Muscle of leg (tissue), 11 donors: ENCODE measurements around the gene KCNRG. TPM values are rescaled to one million over a fixed set of nuclear protein-coding genes. Genes with fewer than 3 reads are reported as not detected.

Experiments used
- DNase-seq: peaks from one replicate; pipeline ENCODE4 v3.0.0; 2013
- H3K27ac ChIP-seq: one replicate; pipeline ENCODE4 v1.5.1; 2013; ENCODE audit warnings: mild to moderate bottlenecking, low read length, control low read depth
- H3K27me3 ChIP-seq: one replicate; pipeline ENCODE4 v1.6.1; 2013; ENCODE audit warnings: low read length; ENCODE audit not compliant: control insufficient read depth, insufficient read depth
- H3K36me3 ChIP-seq: one replicate; pipeline ENCODE4 v1.6.1; 2013; ENCODE audit warnings: low read length; ENCODE audit not compliant: control insufficient read depth, insufficient read depth
- H3K4me1 ChIP-seq: one replicate; pipeline ENCODE4 v1.6.1; 2013; ENCODE audit warnings: low read length; ENCODE audit not compliant: control insufficient read depth, insufficient read depth
- H3K4me3 ChIP-seq: one replicate; pipeline ENCODE4 v1.5.1; 2013; ENCODE audit warnings: low read length, control low read depth
- H3K9me3 ChIP-seq: replicated peaks from 2 replicates; pipeline ENCODE4 v1.6.1; 2013; ENCODE audit warnings: low read depth, low read length; ENCODE audit not compliant: control insufficient read depth
- WGBS: methylation state at CpG from one replicate; pipeline ENCODE4 v1.1.5; 2013; ENCODE audit warnings: missing lambda C conversion rate; ENCODE audit not compliant: insufficient coverage; 5-methylcytosine and 5-hydroxymethylcytosine counted together
- polyA plus RNA-seq, 8 donors: library from polyadenylated mRNA; unstranded; fragments of 120-200 nt; gene quantifications; one replicate each; pipeline versions ENCODE4 v1.2.1 to v1.2.3, GENCODE V29; 2013; ENCODE audit warnings: inconsistent platforms in 1 of 8, low replicate concordance in 1 of 8; ENCODE audit not compliant: insufficient read length in 8 of 8, insufficient read depth in 1 of 8
- total RNA-seq: library from RNA; stranded (reverse); fragments of 120-200 nt; gene quantifications from one replicate; pipeline ENCODE4 v1.2.4, GENCODE V29; 2013

Gene KCNRG
- total and polyA plus RNA-seq, 9 donors = 0.38 to 2.1 (median 1.3) TPM

- Histone ChIP-seq H3K27me3 (no peaks in the 10 kb centered on the region), H3K9me3 (no peaks in the 10 kb centered on the region), H3K4me3 (no peak overlapping the region), H3K36me3 (peaks cover 7% of the 10 kb centered on the region), H3K27ac (no peak overlapping the region), H3K4me1 (peaks cover 9% of the 10 kb centered on the region)
- no peak for DNase-seq
Measured at GRCh38 chr13:49993111-49993510, 22.1 kb upstream of the KCNRG start.

GRCh38 chr13:49993666-49994065, 21.6 kb upstream of the KCNRG start:
- WGBS = no CpG with 5 or more reads among the region's 5 CpGs
- Histone ChIP-seq H3K4me1 (peaks cover 12% of the 10 kb centered on the region), H3K4me3 (no peak overlapping the region), H3K36me3 (peaks cover 10% of the 10 kb centered on the region), H3K27me3 (no peaks in the 10 kb centered on the region), H3K27ac (no peak overlapping the region), H3K9me3 (no peaks in the 10 kb centered on the region)
- no peak for DNase-seq

GRCh38 chr13:49995625-49996101, 19.6 kb upstream of the KCNRG start:
- peak; percentile 66 for DNase-seq
- no CpG with 5 or more reads among the region's 14 CpGs for WGBS
- H3K4me1 ChIP-seq = peaks cover 21% of the 10 kb centered on the region
- H3K36me3 ChIP-seq = peaks cover 16% of the 10 kb centered on the region
- peak overlapping the region; percentile 95 for H3K27ac ChIP-seq
- no peaks in the 10 kb centered on the region for H3K27me3 ChIP-seq
- no peaks in the 10 kb centered on the region for H3K9me3 ChIP-seq
- H3K4me3 ChIP-seq = peak overlapping the region; percentile 86

- Histone ChIP-seq H3K4me3 (peak overlapping the region; percentile 86), H3K36me3 (peaks cover 15% of the 10 kb centered on the region), H3K4me1 (peaks cover 21% of the 10 kb centered on the region), H3K27ac (peak overlapping the region; percentile 95), H3K27me3 (no peaks in the 10 kb centered on the region), H3K9me3 (no peaks in the 10 kb centered on the region)
- peak; percentile 98 for DNase-seq
- 0% methylated on average over 27 of the region's 68 CpGs for WGBS
Measured at GRCh38 chr13:49996161-49996915, 18.9 kb upstream of the KCNRG start.

DNA sequence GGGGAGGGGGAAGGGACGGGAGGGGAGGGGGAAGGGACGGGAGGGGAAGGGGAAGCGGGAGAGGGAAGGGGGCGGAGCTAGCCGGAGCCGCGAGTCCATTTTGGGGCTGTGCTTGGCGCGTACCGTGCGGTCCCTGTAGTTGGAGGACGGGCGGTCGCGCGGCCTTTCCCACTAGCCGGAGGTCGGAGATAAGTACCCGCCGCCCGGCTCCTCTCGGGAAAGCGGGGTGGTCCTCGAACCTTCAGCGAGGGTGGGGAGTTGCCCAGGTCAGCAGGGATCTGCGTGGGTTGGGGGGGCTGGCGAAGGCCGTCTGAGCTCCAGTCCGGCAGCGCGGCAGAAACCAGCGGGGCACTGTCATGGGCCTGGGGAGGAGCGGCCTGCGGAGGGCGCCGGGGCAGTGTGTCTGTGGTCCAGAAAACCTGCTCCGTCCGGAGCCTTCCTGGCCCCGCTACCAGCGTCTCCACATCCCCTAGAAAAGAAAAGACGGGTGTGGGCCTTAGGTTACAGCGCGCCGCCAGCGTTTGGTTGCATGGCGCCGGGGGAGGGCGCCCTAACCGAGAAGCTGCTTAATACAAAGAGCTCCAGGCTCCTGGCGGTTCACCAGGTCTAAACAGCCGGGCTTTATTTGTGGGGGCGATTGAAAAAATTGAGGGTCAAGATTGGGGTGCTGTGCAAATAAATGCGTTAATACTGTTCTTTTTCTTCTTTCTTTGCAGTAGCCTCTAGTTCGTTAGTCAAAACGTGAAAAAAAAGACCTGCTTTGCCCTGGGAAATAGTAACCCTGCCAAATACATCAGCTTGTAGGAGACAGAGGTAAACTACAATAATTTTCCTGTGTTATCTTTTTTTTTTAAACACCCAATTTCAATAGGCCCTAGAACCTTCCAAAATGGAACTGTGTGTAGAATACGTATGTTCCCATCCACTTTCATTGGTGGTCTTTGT, 18.0 kb upstream of the KCNRG start, which contains the start of gene TRIM13:
Gene TRIM13 (plus strand): TSS at position 92 of the 945 bp plus-strand sequence. CDS start 14,899 bp downstream, outside the sequence.
- H3K27ac ChIP-seq = peak within 1 kb of the TSS; percentile 95
- H3K4me3 ChIP-seq = peak within 1 kb of the TSS; percentile 86
- H3K9me3 ChIP-seq = no peaks in the 10 kb centered on the region
- H3K27me3 ChIP-seq = no peaks in the 10 kb centered on the region
- WGBS = under 1% methylated on average over 50 of the region's 56 CpGs
- DNase-seq = peak; percentile 97
- peaks cover 12% of the 10 kb centered on the region for H3K36me3 ChIP-seq
- H3K4me1 ChIP-seq = peaks cover 21% of the 10 kb centered on the region

GRCh38 chr13:49997955-49998354, 17.3 kb upstream of the KCNRG start:
- no peaks in the 10 kb centered on the region for H3K9me3 ChIP-seq
- no peak for DNase-seq
- H3K27ac ChIP-seq = peak overlapping the region; percentile 95
- peaks cover 23% of the 10 kb centered on the region for H3K4me1 ChIP-seq
- peaks cover 12% of the 10 kb centered on the region for H3K36me3 ChIP-seq
- 0% methylated on average over 1 of the region's 4 CpGs for WGBS
- no peaks in the 10 kb centered on the region for H3K27me3 ChIP-seq
- H3K4me3 ChIP-seq = peak overlapping the region; percentile 67

GRCh38 chr13:49998714-49999624, 16.3 kb upstream of the KCNRG start:
- no peak overlapping the region for H3K4me3 ChIP-seq
- no peak overlapping the region for H3K27ac ChIP-seq

DNA sequence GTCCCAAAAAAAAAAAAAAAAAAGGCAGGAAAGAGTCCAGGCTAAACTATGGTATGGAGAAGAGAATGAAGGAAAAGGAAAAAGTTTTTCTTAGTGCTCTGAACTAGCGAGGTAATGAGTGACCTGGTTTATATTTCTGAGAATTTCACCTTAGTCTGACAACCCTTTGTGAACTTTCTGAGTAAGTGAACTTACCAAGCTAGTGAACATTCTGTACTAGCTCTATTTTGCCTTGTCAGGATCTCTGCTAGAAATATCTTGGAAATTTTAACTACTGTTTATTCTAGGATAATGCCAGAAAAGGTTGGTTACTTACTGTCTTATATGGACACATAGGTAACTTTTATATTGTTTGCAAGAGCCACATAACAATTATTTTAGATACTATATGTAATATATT, 14.0 kb upstream of the KCNRG start:
- no peak for DNase-seq
- Histone ChIP-seq H3K9me3 (no peaks in the 10 kb centered on the region), H3K36me3 (peaks cover 19% of the 10 kb centered on the region), H3K27ac (no peak overlapping the region), H3K4me3 (no peak overlapping the region), H3K27me3 (no peaks in the 10 kb centered on the region), H3K4me1 (peaks cover 16% of the 10 kb centered on the region)
- no CpG with 5 or more reads among the region's 1 CpG for WGBS

More at GRCh38 chr13:49998714-49999624, 16.3 kb upstream of the KCNRG start:
- DNase-seq = no peak
- peaks cover 23% of the 10 kb centered on the region for H3K4me1 ChIP-seq
- 53% methylated on average over 3 of the region's 22 CpGs for WGBS
- H3K9me3 ChIP-seq = no peaks in the 10 kb centered on the region
- peaks cover 12% of the 10 kb centered on the region for H3K36me3 ChIP-seq
- no peaks in the 10 kb centered on the region for H3K27me3 ChIP-seq

DNA sequence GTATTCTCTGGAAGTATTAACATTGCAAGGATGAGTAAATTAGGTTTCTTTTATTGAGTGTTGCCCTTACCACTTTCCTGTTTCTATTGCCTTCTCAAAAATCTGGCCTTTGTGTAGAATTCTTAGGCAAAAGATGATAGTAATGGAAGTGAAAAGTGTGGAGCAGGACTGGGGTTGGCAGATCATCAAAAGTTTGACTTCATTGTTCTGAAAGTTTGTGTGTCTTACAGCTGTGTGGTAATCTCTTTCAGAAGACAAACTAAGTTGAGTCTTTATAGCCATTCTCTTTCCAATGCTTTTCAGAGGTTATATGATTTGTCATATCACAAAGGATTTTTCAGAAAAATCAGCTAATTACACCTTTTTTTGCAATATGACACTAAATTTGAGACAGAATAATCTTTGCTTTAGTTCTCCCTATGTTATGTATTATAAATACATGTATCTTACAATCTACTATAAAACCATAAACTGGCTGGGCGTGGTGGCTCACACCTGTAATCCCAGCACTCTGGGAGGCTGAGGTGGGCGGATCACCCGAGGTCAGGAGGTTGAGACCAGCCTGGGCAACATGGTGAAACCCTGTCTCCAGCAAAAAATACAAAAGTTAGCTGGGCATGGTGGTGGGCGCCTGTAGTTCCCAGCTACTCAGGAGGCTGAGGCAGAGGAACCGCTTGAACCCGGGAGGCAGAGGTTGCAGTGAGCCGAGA, 8.7 kb upstream of the KCNRG start:
- H3K27ac ChIP-seq = no peak overlapping the region
- H3K4me3 ChIP-seq = no peak overlapping the region
- WGBS = 100% methylated on average over 5 of the region's 7 CpGs
- no peaks in the 10 kb centered on the region for H3K9me3 ChIP-seq
- peaks cover 21% of the 10 kb centered on the region for H3K36me3 ChIP-seq
- peaks cover 2% of the 10 kb centered on the region for H3K4me1 ChIP-seq
- no peak for DNase-seq
- no peaks in the 10 kb centered on the region for H3K27me3 ChIP-seq
